ENCODE results near the gene RAB36.

GRCh38 chr22:23114721-23115020 lies 30.6 kb upstream of the RAB36 start:
- no peak for TF ChIP-seq CTCF (IDR thresholded peaks at IDR 0.05; ENCODE audit: low read depth, low read length, missing input control)
- TF ChIP-seq YY1 (IDR thresholded peaks at IDR 0.05) = no peak
- TF ChIP-seq REST (IDR thresholded peaks at IDR 0.05) = no peak
- no peak for TF ChIP-seq RXRA (IDR thresholded peaks at IDR 0.05)
- TF ChIP-seq JUND (IDR thresholded peaks at IDR 0.05) = no peak
- TF ChIP-seq MAX (IDR thresholded peaks at IDR 0.05) = no peak
- TF ChIP-seq SP1 (IDR thresholded peaks at IDR 0.05) = no peak
- TF ChIP-seq TAF1 (conservative IDR thresholded peaks at IDR 0.05) = no peak
- TF ChIP-seq FOXA1 (IDR thresholded peaks at IDR 0.05) = no peak
- TF ChIP-seq FOXA2 (IDR thresholded peaks at IDR 0.05) = no peak

Measured in liver (tissue), 3 donors.